Upper lobe of right lung (tissue), 1 donor: ENCODE measurements around the gene LRFN2. TPM values are rescaled to one million over a fixed set of nuclear protein-coding genes. Genes with fewer than 3 reads are reported as not detected.

Source experiments
- ATAC-seq: fragments of 200-7000 bp; cut with Tn5 transposase; one replicate; pipeline ENCODE4 v1.9.1; 2020; ENCODE audit warnings: mild to moderate bottlenecking, moderate library complexity
- DNase-seq: peaks from one replicate; pipeline ENCODE4 v3.0.0-alpha.2; 2020
- H3K27ac ChIP-seq: fragments of 200-600 bp; one replicate; pipeline ENCODE4 v1.8.0; 2022
- H3K27me3 ChIP-seq: fragments of 200-600 bp; one replicate; pipeline ENCODE4 v1.8.0; 2022; ENCODE audit warnings: mild to moderate bottlenecking
- H3K36me3 ChIP-seq: fragments of 200-600 bp; one replicate; pipeline ENCODE4 v1.8.0; 2022
- H3K4me1 ChIP-seq: fragments of 200-600 bp; one replicate; pipeline ENCODE4 v1.8.0; 2022
- H3K4me3 ChIP-seq: fragments of 200-600 bp; one replicate; pipeline ENCODE4 v1.8.0; 2022; ENCODE audit warnings: mild to moderate bottlenecking
- H3K9me3 ChIP-seq: fragments of 200-600 bp; one replicate; pipeline ENCODE4 v1.8.0; 2022
- intact Hi-C: fragments of 100-400 bp; cut with DNase I; formaldehyde crosslinking; loops from one replicate; pipeline ENCODE4 v1.11.0; 2022
- total RNA-seq: library from RNA; stranded (reverse); fragmentation: NEBNext Ultra II Directional; extraction: Animal tissue kit (Norgen Biotek cat#: 25700); gene quantifications from one replicate; pipeline ENCODE4 v1.2.1, GENCODE V29; 2021
- TF ChIP-seq, protein P1 (sequence below): fragments of 200-600 bp; IDR thresholded peaks from one replicate; pipeline ENCODE4 v1.8.0; 2022; ENCODE audit warnings: antibody characterized with exemption
- donor health status: DM: no; HTN: yes; CAD: no; lungs with severe emphysema.

Gene LRFN2
- total RNA-seq, 1 donor from 2014 or later, result not detected

DNA sequence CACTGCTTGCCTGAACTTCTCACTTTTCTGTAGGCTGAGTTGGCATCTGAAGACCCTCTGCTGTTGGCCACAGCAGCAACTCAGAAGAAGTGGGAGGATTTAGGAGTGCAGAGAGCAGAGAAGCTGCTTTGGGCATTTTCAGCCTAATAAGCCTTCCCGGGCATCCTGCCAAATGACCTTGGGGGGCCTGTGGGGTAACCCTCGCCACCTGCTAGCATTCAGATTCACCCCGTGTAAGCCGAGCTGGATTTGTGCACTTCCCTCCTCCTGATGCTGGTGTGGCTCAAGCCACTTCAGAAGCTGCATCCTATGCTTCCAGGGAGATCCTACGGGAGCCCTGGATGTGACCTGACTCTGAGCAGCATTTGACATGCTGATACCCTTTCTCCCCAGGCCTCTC lies 114.8 kb downstream of the LRFN2 start:
- DNase-seq (no peak), ATAC-seq (no peak)
- Histone ChIP-seq H3K9me3 (no peaks in the 10 kb centered on the region), H3K4me3 (no peak overlapping the region), H3K4me1 (no peaks in the 10 kb centered on the region), H3K27ac (no peak overlapping the region), H3K36me3 (no peaks in the 10 kb centered on the region), H3K27me3 (peaks cover 22% of the 10 kb centered on the region)
- TF ChIP-seq, protein P1, sequence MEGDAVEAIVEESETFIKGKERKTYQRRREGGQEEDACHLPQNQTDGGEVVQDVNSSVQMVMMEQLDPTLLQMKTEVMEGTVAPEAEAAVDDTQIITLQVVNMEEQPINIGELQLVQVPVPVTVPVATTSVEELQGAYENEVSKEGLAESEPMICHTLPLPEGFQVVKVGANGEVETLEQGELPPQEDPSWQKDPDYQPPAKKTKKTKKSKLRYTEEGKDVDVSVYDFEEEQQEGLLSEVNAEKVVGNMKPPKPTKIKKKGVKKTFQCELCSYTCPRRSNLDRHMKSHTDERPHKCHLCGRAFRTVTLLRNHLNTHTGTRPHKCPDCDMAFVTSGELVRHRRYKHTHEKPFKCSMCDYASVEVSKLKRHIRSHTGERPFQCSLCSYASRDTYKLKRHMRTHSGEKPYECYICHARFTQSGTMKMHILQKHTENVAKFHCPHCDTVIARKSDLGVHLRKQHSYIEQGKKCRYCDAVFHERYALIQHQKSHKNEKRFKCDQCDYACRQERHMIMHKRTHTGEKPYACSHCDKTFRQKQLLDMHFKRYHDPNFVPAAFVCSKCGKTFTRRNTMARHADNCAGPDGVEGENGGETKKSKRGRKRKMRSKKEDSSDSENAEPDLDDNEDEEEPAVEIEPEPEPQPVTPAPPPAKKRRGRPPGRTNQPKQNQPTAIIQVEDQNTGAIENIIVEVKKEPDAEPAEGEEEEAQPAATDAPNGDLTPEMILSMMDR, result no peak
- intact Hi-C loops, result no loop called here

DNA sequence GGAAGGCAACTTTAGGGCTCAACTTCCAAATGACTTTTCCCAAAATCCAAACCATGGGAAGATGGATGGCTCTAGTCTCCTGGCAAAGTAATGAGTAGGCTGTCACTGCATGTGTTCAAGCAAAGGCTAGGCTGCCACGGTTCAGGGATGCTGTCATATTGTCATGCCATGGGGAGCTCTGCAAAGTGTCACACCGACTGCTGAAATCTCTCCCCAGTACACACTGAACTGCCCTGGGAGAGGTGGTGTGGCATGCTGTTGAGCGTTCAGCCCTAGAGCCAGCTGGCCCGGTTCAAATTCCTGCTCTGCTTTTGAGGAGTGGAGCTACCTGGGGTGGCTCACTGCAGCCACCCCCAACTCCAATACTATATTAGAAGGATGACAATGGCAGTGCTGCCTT lies 115.9 kb downstream of the LRFN2 start:
- intact Hi-C loops, result no loop called here
- Histone ChIP-seq H3K4me1 (no peaks in the 10 kb centered on the region), H3K27ac (no peak overlapping the region), H3K36me3 (no peaks in the 10 kb centered on the region), H3K9me3 (no peaks in the 10 kb centered on the region), H3K27me3 (peaks cover 15% of the 10 kb centered on the region), H3K4me3 (no peak overlapping the region)
- no peak for ATAC-seq
- TF ChIP-seq, protein P1, result no peak
- no peak for DNase-seq

DNA sequence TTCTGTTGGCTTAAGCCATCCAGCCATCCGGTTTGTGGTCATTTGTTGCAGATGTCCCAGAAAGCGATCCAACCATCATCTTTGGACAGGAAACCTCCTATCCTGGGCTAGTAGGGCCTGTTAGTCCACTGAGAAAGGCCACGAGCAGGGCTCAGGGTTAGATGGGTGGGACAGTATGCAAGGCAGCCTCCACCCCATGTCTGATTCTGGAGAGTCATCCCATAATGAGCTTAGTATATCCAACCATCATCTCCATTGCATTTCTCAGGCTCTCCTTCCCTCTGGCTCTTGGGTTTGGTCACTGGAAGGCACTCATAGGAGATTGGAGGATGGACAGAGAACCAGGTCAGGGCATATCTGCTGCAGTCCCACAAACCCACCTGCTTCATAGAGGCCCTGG lies 117.8 kb downstream of the LRFN2 start:
- Histone ChIP-seq H3K9me3 (no peaks in the 10 kb centered on the region), H3K4me3 (no peak overlapping the region), H3K36me3 (no peaks in the 10 kb centered on the region), H3K4me1 (no peaks in the 10 kb centered on the region), H3K27me3 (peaks cover 3% of the 10 kb centered on the region), H3K27ac (no peak overlapping the region)
- TF ChIP-seq, protein P1, result no peak
- no peak for DNase-seq
- intact Hi-C loops, result no loop called here
- no peak for ATAC-seq

DNA sequence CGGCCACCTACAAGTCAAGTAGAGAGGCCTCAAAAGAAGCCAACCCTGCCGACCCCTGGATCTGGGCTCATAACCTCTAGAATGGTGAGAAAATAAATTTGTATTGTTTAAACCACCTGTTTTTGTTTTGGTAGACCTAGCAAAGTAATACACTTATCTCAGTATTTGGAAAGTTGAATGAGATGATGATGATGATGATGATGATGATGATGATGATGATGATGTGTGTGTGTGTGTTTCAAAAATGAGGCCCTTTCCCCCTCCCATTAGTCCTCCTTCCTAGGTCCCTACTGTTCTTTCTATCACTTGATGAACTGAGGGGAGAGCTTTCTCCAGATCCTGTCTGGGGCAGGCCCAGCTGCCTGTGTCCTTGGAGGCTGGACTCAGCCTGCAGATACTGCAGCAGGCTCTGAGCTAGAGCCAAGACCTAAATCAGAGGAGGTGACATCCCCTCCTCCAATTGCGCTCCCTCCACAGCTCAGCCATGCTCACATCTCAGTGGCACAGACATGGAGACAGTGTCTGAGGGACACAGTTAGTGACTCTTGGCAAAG lies 120.1 kb downstream of the LRFN2 start:
- Histone ChIP-seq H3K4me3 (no peak overlapping the region), H3K27ac (no peak overlapping the region), H3K36me3 (no peaks in the 10 kb centered on the region), H3K4me1 (no peaks in the 10 kb centered on the region), H3K27me3 (peaks cover 3% of the 10 kb centered on the region), H3K9me3 (no peaks in the 10 kb centered on the region)
- ATAC-seq (no peak), DNase-seq (no peak)
- TF ChIP-seq, protein P1, result no peak
- intact Hi-C loops, result no loop called here

DNA sequence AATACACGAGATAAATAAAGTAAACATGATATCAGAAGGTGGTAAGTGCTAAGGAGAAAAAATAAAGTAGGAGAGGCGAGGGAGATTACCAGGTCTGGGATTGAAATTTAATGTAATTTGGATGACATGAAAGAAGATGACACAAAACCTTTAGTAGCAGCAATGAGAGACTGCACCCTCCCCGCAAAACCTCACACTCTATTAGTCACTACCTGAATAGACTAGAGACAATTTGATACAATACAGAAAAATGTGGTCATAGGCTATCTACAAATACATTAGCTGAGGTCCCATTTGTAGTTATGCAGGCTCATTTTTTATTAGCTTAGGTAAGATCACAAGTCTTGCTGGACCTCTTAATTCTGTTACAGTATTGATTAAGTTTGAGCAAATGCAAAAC lies 125.5 kb downstream of the LRFN2 start:
- no peak for DNase-seq
- H3K36me3 ChIP-seq, result no peaks in the 10 kb centered on the region
- TF ChIP-seq, protein P1, result no peak
- H3K9me3 ChIP-seq, result no peaks in the 10 kb centered on the region
- no peaks in the 10 kb centered on the region for H3K4me1 ChIP-seq
- no peak overlapping the region for H3K27ac ChIP-seq
- intact Hi-C loops, result no loop called here
- no peak for ATAC-seq
- H3K27me3 ChIP-seq, result no peaks in the 10 kb centered on the region
- H3K4me3 ChIP-seq, result no peak overlapping the region

DNA sequence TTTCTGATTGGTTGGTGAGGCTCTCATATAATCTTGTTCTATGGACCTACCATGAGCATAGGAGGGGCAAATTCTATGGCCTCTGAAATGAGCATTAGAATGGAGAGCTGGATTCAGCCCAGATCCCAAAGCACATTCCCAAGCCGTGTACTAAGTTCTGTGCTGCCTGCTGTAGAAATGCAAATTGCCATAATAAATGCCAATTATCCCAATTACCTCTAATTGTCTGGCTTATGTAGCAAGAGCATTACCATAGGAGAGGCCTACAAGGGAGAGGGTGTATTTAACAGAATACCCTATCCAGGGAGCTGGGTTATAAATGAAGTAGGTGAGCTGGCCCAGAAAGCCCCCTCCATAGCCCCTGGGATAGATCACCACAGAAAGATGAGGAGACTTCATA lies 126.8 kb downstream of the LRFN2 start:
- intact Hi-C loops, result no loop called here
- H3K27me3 ChIP-seq, result no peaks in the 10 kb centered on the region
- no peaks in the 10 kb centered on the region for H3K36me3 ChIP-seq
- H3K9me3 ChIP-seq, result no peaks in the 10 kb centered on the region
- no peak overlapping the region for H3K27ac ChIP-seq
- DNase-seq (no peak), ATAC-seq (no peak)
- TF ChIP-seq, protein P1, result no peak
- H3K4me1 ChIP-seq, result no peaks in the 10 kb centered on the region
- no peak overlapping the region for H3K4me3 ChIP-seq
